IMR-90 (cell line): Measurements from ENCODE around the gene PKD1. TPM values are rescaled to one million over a fixed set of nuclear protein-coding genes. Genes with fewer than 3 reads are reported as not detected.
"Not testable (repeated sequence)": the region's sequence is repeated elsewhere in the genome, so short reads cannot be mapped to it uniquely, and the experiment has no call there.

ENCODE experiments used
- ATAC-seq: fragments of 200-7000 bp; cut with Tn5 transposase; 2 replicates; pipeline ENCODE4 v1.9.1; 2020; ENCODE audit warnings: low read depth, mild to moderate bottlenecking, moderate library complexity
- BruUV-seq: library from RNA; stranded (reverse); fragments of 400-500 nt; replicated peaks from 2 replicates; lab custom pipeline; 2021; lab: Mats Ljungman, UMichigan
- CTCF ChIA-PET: fragments of 300-600 bp; formaldehyde crosslinking; extraction: SDS; loops from one replicate; lab custom pipeline; 2021; ENCODE audit warnings: antibody characterized with exemption; lab: Yijun Ruan, JAX
- POLR2A ChIA-PET: fragments of 300-600 bp; sonication (Branson Sonifier 250); formaldehyde crosslinking; loops from one replicate; lab custom pipeline; 2022; ENCODE audit warnings: antibody characterized with exemption; ENCODE audit not compliant: unreplicated experiment; lab: Charles Lee
- DNase-seq: peaks from one replicate; pipeline ENCODE4 v3.0.0; 2013
- H2AFZ ChIP-seq: replicated peaks from 2 replicates; pipeline ENCODE3; 2013; ENCODE audit warnings: low read length, mild to moderate bottlenecking; ENCODE audit not compliant: poor library complexity
- H2AK5ac ChIP-seq: 2 replicates; pipeline ENCODE4 v1.6.1; 2013; ENCODE audit warnings: low read depth, low read length, inconsistent platforms
- H2AK9ac ChIP-seq: replicated peaks from 2 replicates; pipeline ENCODE3; 2013; ENCODE audit warnings: mild to moderate bottlenecking, low read depth, low read length, moderate library complexity; ENCODE audit not compliant: poor library complexity
- H2BK120ac ChIP-seq: 2 replicates; pipeline ENCODE4 v1.6.1; 2013; ENCODE audit warnings: low read depth, low read length, inconsistent platforms
- H2BK15ac ChIP-seq: 3 replicates; pipeline ENCODE4 v1.6.1; 2013; ENCODE audit warnings: low read depth, low read length, inconsistent platforms
- H2BK20ac ChIP-seq: 2 replicates; pipeline ENCODE4 v1.6.1; 2013; ENCODE audit warnings: low read depth, mild to moderate bottlenecking, inconsistent platforms, low read length, moderate library complexity
- H2BK5ac ChIP-seq: 2 replicates; pipeline ENCODE4 v1.6.1; 2013; ENCODE audit warnings: mild to moderate bottlenecking, low read depth, low read length, inconsistent platforms; ENCODE audit not compliant: poor library complexity, severe bottlenecking
- H3K14ac ChIP-seq: replicated peaks from 2 replicates; pipeline ENCODE4 v1.6.1; 2013; ENCODE audit warnings: low read depth, low read length, inconsistent platforms
- H3K18ac ChIP-seq: 2 replicates; pipeline ENCODE4 v1.6.1; 2013; ENCODE audit warnings: low read depth, low read length, control low read depth
- H3K23ac ChIP-seq: 2 replicates; pipeline ENCODE4 v1.6.1; 2013; ENCODE audit warnings: low read depth, low read length, inconsistent platforms
- H3K27ac ChIP-seq: 2 replicates; pipeline ENCODE4 v1.5.1; 2013; ENCODE audit warnings: mild to moderate bottlenecking, control low read depth, low read length; ENCODE audit not compliant: insufficient read depth
- H3K27me3 ChIP-seq: 2 replicates; pipeline ENCODE4 v1.6.1; 2013; ENCODE audit warnings: low read length; ENCODE audit not compliant: control insufficient read depth, insufficient read depth
- H3K36me3 ChIP-seq: 2 replicates; pipeline ENCODE4 v1.6.1; 2013; ENCODE audit warnings: low read length, mixed read lengths; ENCODE audit not compliant: control insufficient read depth, insufficient read depth
- H3K4ac ChIP-seq: 2 replicates; pipeline ENCODE4 v1.6.1; 2013; ENCODE audit warnings: low read depth, low read length, inconsistent platforms
- H3K4me1 ChIP-seq: 2 replicates; pipeline ENCODE4 v1.6.1; 2013; ENCODE audit warnings: low read length, mixed read lengths; ENCODE audit not compliant: control insufficient read depth, insufficient read depth
- H3K4me2 ChIP-seq: 2 replicates; pipeline ENCODE4 v1.6.1; 2013; ENCODE audit warnings: low read depth, mild to moderate bottlenecking, control low read depth, low read length, moderate library complexity
- H3K4me3 ChIP-seq: 2 replicates; pipeline ENCODE4 v1.5.1; 2013; ENCODE audit warnings: low read depth, mild to moderate bottlenecking, control low read depth, low read length, moderate library complexity; ENCODE audit not compliant: insufficient read depth
- H3K56ac ChIP-seq: 2 replicates; pipeline ENCODE4 v1.6.1; 2013; ENCODE audit warnings: low read length, inconsistent platforms; ENCODE audit not compliant: insufficient read depth; ENCODE audit errors: extremely low read depth
- H3K79me1 ChIP-seq, 2 experiments: 2 replicates each; pipeline ENCODE4 v1.6.1; 2013; ENCODE audit warnings: low read length in 2 of 2, inconsistent platforms in 1 of 2, low read depth in 1 of 2
- H3K9ac ChIP-seq: 2 replicates; pipeline ENCODE4 v1.6.1; 2013; ENCODE audit warnings: low read depth, low read length, control low read depth
- H3K9me1 ChIP-seq: 2 replicates; pipeline ENCODE4 v1.6.1; 2013; ENCODE audit warnings: low read length, inconsistent platforms; ENCODE audit not compliant: insufficient read depth
- H3K9me3 ChIP-seq: 2 replicates; pipeline ENCODE4 v1.6.1; 2013; ENCODE audit warnings: low read length; ENCODE audit not compliant: control insufficient read depth, insufficient read depth
- H4K20me1 ChIP-seq: 2 replicates; pipeline ENCODE4 v1.6.1; 2013; ENCODE audit warnings: low read length, inconsistent platforms; ENCODE audit not compliant: insufficient read depth
- H4K5ac ChIP-seq: 2 replicates; pipeline ENCODE4 v1.6.1; 2013; ENCODE audit warnings: mild to moderate bottlenecking, low read depth, low read length, control low read depth
- H4K8ac ChIP-seq, 2 experiments: 2 replicates each; pipeline ENCODE4 v1.6.1; 2013; ENCODE audit warnings: low read depth in 2 of 2, low read length in 2 of 2, control low read depth in 1 of 2, inconsistent platforms in 1 of 2
- H4K91ac ChIP-seq: 2 replicates; pipeline ENCODE4 v1.6.1; 2013; ENCODE audit warnings: low read depth, low read length, inconsistent platforms; ENCODE audit not compliant: insufficient read depth
- WGBS, 2 experiments: methylation state at CpG; one replicate each; pipeline versions ENCODE4 v1.1.5 to v1.1.7; 2013; ENCODE audit warnings: missing lambda C conversion rate in 2 of 2; ENCODE audit not compliant: insufficient read length in 1 of 2; ENCODE audit errors: extremely low coverage in 2 of 2; 5-methylcytosine and 5-hydroxymethylcytosine counted together
- dilution Hi-C: fragments of 300-500 bp; cut with HindIII; formaldehyde crosslinking; loops from one replicate; pipeline ENCODE4 v1.14.3; 2018; ENCODE audit warnings: low sequenced_read_pairs; ENCODE audit not compliant: unreplicated experiment
- in situ Hi-C: fragments of 300-500 bp; cut with MboI; formaldehyde crosslinking; loops from 3 replicates; pipeline ENCODE4 v1.14.3; 2019; ENCODE audit warnings: low sequenced_read_pairs, inconsistent platforms, mixed read lengths
- intact Hi-C: fragments of 100-400 bp; cut with micrococcal nuclease; formaldehyde crosslinking; loops from 2 replicates; pipeline ENCODE4 v1.10.0; 2022
- polyA plus RNA-seq, 3 experiments: library from polyadenylated mRNA; depleted of rRNA; stranded (reverse); fragments of >200 nt; gene quantifications; 2 replicates each; pipeline ENCODE4 v1.2.3, GENCODE V29; 2012; ENCODE audit warnings: low replicate concordance in 1 of 3
- total RNA-seq: library from RNA; depleted of rRNA; stranded (reverse); fragments of >200 nt; gene quantifications from 2 replicates; pipeline ENCODE4 v1.2.3, GENCODE V29; 2012

PKD1 gene
- total and polyA plus RNA-seq, 2 of the 4 experiments (the other 2 are of a cell fraction): 7.9 to 97.3 TPM

- H3K4me3 ChIP-seq, H3K27me3 ChIP-seq, H3K9me3 ChIP-seq, H4K5ac ChIP-seq, H2BK5ac ChIP-seq, H2BK15ac ChIP-seq, H3K18ac ChIP-seq, H2AFZ ChIP-seq, H3K56ac ChIP-seq, H3K4ac ChIP-seq, dilution Hi-C loops, H3K27ac ChIP-seq, BruUV-seq, H2AK5ac ChIP-seq, H3K9ac ChIP-seq, intact Hi-C loops, H2BK120ac ChIP-seq, H3K9me1 ChIP-seq, in situ Hi-C loops, H3K14ac ChIP-seq, H2AK9ac ChIP-seq, H3K23ac ChIP-seq, DNase-seq, CTCF ChIA-PET, H3K4me2 ChIP-seq, H4K91ac ChIP-seq, POLR2A ChIA-PET, ATAC-seq, H4K8ac ChIP-seq, H2BK20ac ChIP-seq, H3K4me1 ChIP-seq, H3K79me1 ChIP-seq: not testable (repeated sequence)
- peaks cover 17% of the 10 kb centered on the region; the same call in 1 of the 2 replicates for H3K36me3 ChIP-seq
- peaks cover 11% of the 10 kb centered on the region for H4K20me1 ChIP-seq
- 100% methylated on average over 5 of the region's 25 CpGs; no CpG with 5 or more reads in 1 of the 2 experiments for WGBS, 2 experiments
These were observed 18.4 kb downstream of the PKD1 start for GRCh38 chr16:2117341-2117740.

GRCh38 chr16:2116428-2116827 is 19.3 kb downstream of the PKD1 start:
- in situ Hi-C loops, H3K27ac ChIP-seq, POLR2A ChIA-PET, H3K4me1 ChIP-seq, DNase-seq, ATAC-seq, H2BK20ac ChIP-seq, H2AFZ ChIP-seq, BruUV-seq, H4K8ac ChIP-seq, H2AK5ac ChIP-seq, H3K9me1 ChIP-seq, H3K23ac ChIP-seq, H4K91ac ChIP-seq, H3K9ac ChIP-seq, H3K4me3 ChIP-seq, H2BK5ac ChIP-seq, dilution Hi-C loops, H3K18ac ChIP-seq, H4K5ac ChIP-seq, intact Hi-C loops, H4K20me1 ChIP-seq, H3K14ac ChIP-seq, H3K4ac ChIP-seq, H3K56ac ChIP-seq, H2BK120ac ChIP-seq, CTCF ChIA-PET, H3K79me1 ChIP-seq, H3K4me2 ChIP-seq, H2AK9ac ChIP-seq, H2BK15ac ChIP-seq, H3K9me3 ChIP-seq, H3K27me3 ChIP-seq: not testable (repeated sequence)
- H3K36me3 ChIP-seq: peaks cover 23% of the 10 kb centered on the region; the same call in 1 of the 2 replicates
- no CpG with 5 or more reads among the region's 24 CpGs for WGBS, 2 experiments
